SU-DHL-6 (cell line): ENCODE data around the gene SACM1L.

Experiments used
- H2AFZ ChIP-seq: fragments of 200-600 bp; sonication (generic); 2 replicates; pipeline ENCODE4 v1.6.1; 2014; ENCODE audit warnings: low read depth, mild to moderate bottlenecking, moderate library complexity, mixed read lengths, antibody characterized with exemption, low read length; ENCODE audit not compliant: severe bottlenecking
- H3F3A ChIP-seq: fragments of 200-600 bp; shearing (Covaris generic); 2 replicates; pipeline ENCODE4 v1.6.0; 2016; ENCODE audit warnings: antibody characterized with exemption, mild to moderate bottlenecking; ENCODE audit not compliant: insufficient read depth
- H3K27ac ChIP-seq: fragments of 200-600 bp; sonication (generic); 2 replicates; pipeline ENCODE4 v1.5.1; 2016; ENCODE audit warnings: low read depth, mild to moderate bottlenecking, low read length, moderate library complexity, mixed read lengths
- H3K27me3 ChIP-seq: fragments of 200-600 bp; sonication (generic), shearing (Covaris generic); 2 replicates; pipeline ENCODE4 v1.6.0; 2014; ENCODE audit warnings: mild to moderate bottlenecking, low read length
- H3K36me3 ChIP-seq: fragments of 200-600 bp; sonication (generic); 2 replicates; pipeline ENCODE4 v1.6.1; 2014; ENCODE audit warnings: mild to moderate bottlenecking, low read length, mixed read lengths
- H3K4me2 ChIP-seq: fragments of 300-600, 200-600 bp; shearing (Covaris generic), sonication (generic); 2 replicates; pipeline ENCODE4 v1.6.0; 2014; ENCODE audit warnings: low read length, low read depth, mild to moderate bottlenecking; ENCODE audit not compliant: poor library complexity, severe bottlenecking
- H3K4me3 ChIP-seq: fragments of 200-600 bp; sonication (generic); 2 replicates; pipeline ENCODE4 v1.5.1; 2014; ENCODE audit warnings: antibody characterized with exemption, low read length, mild to moderate bottlenecking, mixed read lengths; ENCODE audit not compliant: insufficient read depth, poor library complexity, severe bottlenecking
- H3K79me2 ChIP-seq: fragments of 200-600 bp; sonication (generic); 2 replicates; pipeline ENCODE4 v1.6.1; 2014; ENCODE audit warnings: mild to moderate bottlenecking, low read length, moderate library complexity; ENCODE audit not compliant: insufficient read depth
- H3K9ac ChIP-seq: fragments of 200-600 bp; sonication (generic); 2 replicates; pipeline ENCODE4 v1.7.0; 2014; ENCODE audit warnings: mild to moderate bottlenecking, low read length
- H3K9me2 ChIP-seq: fragments of 200-600 bp; sonication (generic); replicated peaks from 2 replicates; pipeline ENCODE4 v1.6.1; 2014; ENCODE audit warnings: low read length; ENCODE audit not compliant: insufficient read depth
- H3K9me3 ChIP-seq: fragments of 200-600 bp; sonication (generic); 2 replicates; pipeline ENCODE4 v1.6.1; 2014; ENCODE audit warnings: low read length, mixed read lengths; ENCODE audit not compliant: insufficient read depth
- H4K20me1 ChIP-seq: fragments of 200-600 bp; sonication (generic); 2 replicates; pipeline ENCODE4 v1.6.1; 2014; ENCODE audit warnings: low read depth, mild to moderate bottlenecking, antibody characterized with exemption, low read length, moderate library complexity, mixed read lengths
- EZH2phosphoT487 ChIP-seq: fragments of 200-600 bp; sonication (generic), shearing (Covaris generic); conservative IDR thresholded peaks from 2 replicates; pipeline ENCODE4 v1.6.1; 2018; ENCODE audit warnings: mild to moderate bottlenecking, antibody characterized with exemption, low read length, moderate library complexity, mixed read lengths
- TF ChIP-seq, protein P1 (sequence below): fragments of 200-600 bp; sonication (generic); IDR thresholded peaks from one replicate; pipeline ENCODE4 v1.5.1; 2017; ENCODE audit warnings: antibody characterized with exemption, mild to moderate bottlenecking, low read length, moderate library complexity; ENCODE audit not compliant: insufficient read depth, poor library complexity, severe bottlenecking

SACM1L gene

DNA sequence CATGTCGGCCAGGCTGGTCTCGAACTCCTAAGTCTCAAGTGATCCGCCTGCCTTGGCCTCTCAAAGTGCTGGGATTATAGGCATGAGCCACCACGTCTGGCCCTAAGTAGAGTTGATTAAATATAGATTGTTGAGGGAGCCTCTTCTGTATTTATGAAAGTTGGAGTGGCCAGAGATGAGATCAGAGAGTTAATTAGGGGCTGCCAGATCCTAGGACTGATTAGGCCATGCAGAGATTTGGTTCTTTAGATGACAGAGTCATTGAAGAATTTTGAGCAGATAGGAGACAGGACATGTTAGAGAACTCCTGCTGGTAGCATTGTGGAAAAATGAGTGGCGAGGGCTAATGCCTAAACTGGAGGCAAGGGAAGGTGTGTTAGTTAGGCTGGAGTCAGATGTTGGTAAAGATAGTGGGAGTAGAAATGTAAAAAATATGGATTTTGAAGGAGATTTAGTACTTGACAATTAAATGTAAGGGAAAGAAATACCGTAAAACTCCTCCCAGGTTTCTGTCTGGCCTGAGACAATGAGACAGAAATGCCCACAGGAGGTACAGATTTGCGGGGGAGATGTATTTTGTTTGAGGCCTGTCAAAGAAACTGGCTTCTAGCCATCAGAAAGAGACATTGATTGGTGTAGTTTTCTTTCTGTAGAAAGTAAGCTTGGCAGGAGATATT, 23.4 kb downstream of the SACM1L start:
- Histone ChIP-seq H3K4me2 (no peak overlapping the region), H3K27me3 (no peaks in the 10 kb centered on the region), H3K9me2 (no peaks in the 10 kb centered on the region), H3K36me3 (peaks cover 7% of the 10 kb centered on the region; the same call in 1 of the 2 replicates), H3K9ac (no peak overlapping the region), H3K27ac (no peak overlapping the region), H3F3A (no peaks in the 10 kb centered on the region), H3K79me2 (no peaks in the 10 kb centered on the region), H4K20me1 (no peaks in the 10 kb centered on the region), H3K9me3 (no peaks in the 10 kb centered on the region), H2AFZ (no peak overlapping the region), H3K4me3 (no peak overlapping the region)
- TF ChIP-seq, protein P1, sequence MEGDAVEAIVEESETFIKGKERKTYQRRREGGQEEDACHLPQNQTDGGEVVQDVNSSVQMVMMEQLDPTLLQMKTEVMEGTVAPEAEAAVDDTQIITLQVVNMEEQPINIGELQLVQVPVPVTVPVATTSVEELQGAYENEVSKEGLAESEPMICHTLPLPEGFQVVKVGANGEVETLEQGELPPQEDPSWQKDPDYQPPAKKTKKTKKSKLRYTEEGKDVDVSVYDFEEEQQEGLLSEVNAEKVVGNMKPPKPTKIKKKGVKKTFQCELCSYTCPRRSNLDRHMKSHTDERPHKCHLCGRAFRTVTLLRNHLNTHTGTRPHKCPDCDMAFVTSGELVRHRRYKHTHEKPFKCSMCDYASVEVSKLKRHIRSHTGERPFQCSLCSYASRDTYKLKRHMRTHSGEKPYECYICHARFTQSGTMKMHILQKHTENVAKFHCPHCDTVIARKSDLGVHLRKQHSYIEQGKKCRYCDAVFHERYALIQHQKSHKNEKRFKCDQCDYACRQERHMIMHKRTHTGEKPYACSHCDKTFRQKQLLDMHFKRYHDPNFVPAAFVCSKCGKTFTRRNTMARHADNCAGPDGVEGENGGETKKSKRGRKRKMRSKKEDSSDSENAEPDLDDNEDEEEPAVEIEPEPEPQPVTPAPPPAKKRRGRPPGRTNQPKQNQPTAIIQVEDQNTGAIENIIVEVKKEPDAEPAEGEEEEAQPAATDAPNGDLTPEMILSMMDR: no peak
- no peak for TF ChIP-seq EZH2phosphoT487

DNA sequence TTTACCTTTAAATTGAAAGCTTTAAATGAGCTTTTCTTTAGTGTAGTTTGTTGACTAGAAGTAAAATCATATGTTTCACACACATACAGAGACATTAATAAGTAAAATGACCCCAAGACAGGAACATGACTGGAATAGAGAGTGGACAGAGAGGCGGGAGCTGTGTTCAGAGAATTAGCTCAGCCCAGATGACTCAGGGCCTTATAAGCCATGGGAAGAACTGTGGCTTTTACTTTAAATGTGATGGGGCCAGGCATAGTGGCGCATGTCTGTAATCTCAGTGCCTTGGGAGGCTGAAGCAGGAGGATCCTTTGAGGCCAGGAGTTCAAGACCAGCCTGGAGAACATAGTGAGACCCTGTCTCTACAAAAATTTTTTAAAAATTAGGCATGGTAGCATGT, 26.7 kb downstream of the SACM1L start:
- H3K27ac ChIP-seq: no peak overlapping the region
- no peaks in the 10 kb centered on the region for H3K27me3 ChIP-seq
- H3K9me2 ChIP-seq: no peaks in the 10 kb centered on the region
- H3K9ac ChIP-seq: no peak overlapping the region
- no peak overlapping the region for H3K4me3 ChIP-seq
- no peak for TF ChIP-seq EZH2phosphoT487
- TF ChIP-seq, protein P1: no peak
- no peak overlapping the region for H2AFZ ChIP-seq
- no peaks in the 10 kb centered on the region for H3K9me3 ChIP-seq
- no peaks in the 10 kb centered on the region for H4K20me1 ChIP-seq
- H3K36me3 ChIP-seq: 0 out of 2 replicates have a peak, but pooled peaks cover 3% of the 10 kb centered on the region
- H3K4me2 ChIP-seq: no peak overlapping the region
- no peaks in the 10 kb centered on the region for H3K79me2 ChIP-seq
- H3F3A ChIP-seq: no peaks in the 10 kb centered on the region

DNA sequence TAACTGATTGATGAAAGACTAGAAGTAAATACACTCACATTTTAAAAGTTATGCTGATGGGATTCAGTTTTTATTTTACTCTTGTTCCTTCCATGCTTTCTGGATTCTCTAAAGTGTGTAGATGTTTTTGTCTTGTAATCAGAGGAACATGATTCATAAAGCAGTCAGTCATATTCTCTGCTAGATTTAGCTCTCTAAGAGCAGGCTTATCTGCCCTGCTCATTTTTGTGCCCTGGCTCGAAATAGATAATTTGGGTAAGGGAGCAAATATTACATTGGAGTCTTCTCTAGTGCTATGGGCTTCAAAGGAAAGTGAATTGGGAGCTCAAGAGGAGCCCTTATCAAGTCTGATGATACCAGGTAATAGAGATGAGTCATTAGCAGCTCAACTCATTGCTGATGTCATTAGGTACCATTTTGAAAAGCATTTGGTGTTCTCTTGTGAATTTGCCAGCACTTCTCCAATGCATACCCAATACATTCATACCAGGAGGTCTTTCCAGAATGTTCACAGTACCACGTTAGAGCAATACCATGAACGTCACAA, 27.7 kb downstream of the SACM1L start:
- no peak overlapping the region for H3K4me2 ChIP-seq
- no peak overlapping the region for H3K4me3 ChIP-seq
- H3K27me3 ChIP-seq: no peaks in the 10 kb centered on the region
- H3K79me2 ChIP-seq: no peaks in the 10 kb centered on the region
- no peaks in the 10 kb centered on the region for H4K20me1 ChIP-seq
- H3K27ac ChIP-seq: no peak overlapping the region
- H3K9ac ChIP-seq: no peak overlapping the region
- H3K9me3 ChIP-seq: no peaks in the 10 kb centered on the region
- no peak overlapping the region for H2AFZ ChIP-seq
- 0 out of 2 replicates have a peak, but pooled peaks cover 5% of the 10 kb centered on the region for H3K36me3 ChIP-seq
- TF ChIP-seq, protein P1: no peak
- no peak for TF ChIP-seq EZH2phosphoT487
- H3K9me2 ChIP-seq: no peaks in the 10 kb centered on the region
- H3F3A ChIP-seq: no peaks in the 10 kb centered on the region
